NK-92 (cell line): Measurements from ENCODE around the gene GRIN2C.

ENCODE experiments used
- DNase-seq: peaks from one replicate; lab custom pipeline; 2025; ENCODE audit not compliant: unreplicated experiment; lab: John Stamatoyannopoulos, UW

GRIN2C gene

DNA sequence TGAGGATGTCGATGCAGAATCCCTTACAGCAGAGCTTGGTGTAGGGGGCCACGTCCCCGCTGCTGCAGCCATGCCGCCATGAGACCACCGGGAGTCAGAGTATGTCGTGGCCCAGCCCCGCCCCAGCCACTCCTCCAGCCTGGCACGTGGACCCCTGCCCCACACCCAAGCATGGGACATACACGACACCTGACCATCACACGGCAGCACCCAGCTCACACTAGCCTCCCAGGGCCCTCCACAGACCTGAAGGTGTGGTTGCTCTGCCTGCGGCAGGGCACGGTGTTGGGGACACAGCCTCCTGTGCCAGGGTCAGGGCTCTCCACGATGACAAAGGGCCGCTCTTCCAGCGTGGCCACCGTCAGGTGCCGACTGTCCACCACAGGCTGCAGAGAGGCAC lies 9.4 kb downstream of the GRIN2C start:
- no peak for DNase-seq

DNA sequence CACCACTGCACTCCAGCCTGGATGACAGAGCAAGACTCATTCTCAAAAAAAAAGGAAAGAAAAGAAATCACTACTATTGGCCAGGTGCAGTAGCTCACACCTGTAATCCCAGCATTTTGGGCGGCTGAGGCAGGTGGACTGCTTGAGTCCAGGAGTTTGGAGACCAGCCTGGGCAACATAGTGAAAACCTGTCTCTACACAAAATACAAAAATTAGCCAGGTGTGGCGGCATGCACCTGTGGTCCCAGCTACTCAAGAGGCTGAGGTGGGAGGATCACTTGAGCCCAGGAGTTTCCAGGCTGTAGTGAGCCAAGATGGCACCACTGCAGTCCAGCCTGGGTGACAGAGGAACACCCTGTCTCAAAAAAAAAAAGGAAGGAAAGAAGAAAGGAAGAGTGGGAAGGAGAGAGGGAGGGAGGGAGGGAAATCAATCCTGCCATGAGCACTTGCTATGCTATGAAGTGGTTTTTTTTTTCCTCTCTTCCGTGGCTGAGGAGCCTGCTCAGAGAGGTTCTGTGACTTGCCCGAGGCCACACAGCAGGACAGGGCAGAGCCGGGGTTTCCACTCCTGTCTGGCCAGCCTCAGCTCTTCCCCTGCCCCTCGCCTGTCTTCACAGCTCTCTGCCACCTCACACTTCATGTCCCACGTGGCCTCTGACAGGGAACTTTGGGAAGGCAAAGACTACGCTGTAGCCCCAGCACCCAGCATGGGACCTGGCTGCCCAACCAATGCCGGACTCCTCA lies 10.9 kb downstream of the GRIN2C start:
- no peak for DNase-seq

DNA sequence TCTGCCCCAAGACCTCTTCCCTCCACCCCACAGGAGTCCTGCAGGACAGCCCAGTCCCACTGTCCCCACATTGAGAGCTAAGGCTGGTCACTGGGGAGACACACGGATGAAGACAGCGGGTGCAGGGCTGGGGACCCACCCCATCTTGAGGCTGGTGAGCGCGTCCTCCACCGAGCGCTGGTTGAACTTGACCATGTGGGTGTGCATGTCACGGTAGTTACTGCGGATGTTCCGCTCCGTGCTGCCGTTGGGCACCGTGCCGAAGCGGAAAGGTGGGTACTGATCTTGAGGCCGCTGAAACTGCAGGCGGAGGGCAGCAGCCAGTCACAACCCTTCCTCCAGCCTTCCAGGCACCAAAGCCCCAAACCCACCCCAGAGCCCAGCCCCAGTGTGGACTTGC lies 13.1 kb downstream of the GRIN2C start:
- no peak for DNase-seq

DNA sequence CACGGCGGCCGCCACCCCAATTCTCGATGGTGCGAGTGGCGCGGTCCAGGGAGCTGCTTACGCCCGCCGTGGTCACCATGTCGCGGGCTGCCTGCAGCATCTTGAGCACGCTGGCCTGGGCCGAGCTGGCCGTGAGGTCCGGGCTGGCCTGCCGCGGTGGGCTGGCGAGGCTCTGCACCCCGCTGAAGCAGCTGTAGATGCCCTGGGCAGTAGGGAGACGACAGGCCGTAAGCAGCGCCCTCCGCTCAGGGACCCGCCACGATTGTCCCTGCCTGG lies 16.4 kb downstream of the GRIN2C start:
- no peak for DNase-seq

DNA sequence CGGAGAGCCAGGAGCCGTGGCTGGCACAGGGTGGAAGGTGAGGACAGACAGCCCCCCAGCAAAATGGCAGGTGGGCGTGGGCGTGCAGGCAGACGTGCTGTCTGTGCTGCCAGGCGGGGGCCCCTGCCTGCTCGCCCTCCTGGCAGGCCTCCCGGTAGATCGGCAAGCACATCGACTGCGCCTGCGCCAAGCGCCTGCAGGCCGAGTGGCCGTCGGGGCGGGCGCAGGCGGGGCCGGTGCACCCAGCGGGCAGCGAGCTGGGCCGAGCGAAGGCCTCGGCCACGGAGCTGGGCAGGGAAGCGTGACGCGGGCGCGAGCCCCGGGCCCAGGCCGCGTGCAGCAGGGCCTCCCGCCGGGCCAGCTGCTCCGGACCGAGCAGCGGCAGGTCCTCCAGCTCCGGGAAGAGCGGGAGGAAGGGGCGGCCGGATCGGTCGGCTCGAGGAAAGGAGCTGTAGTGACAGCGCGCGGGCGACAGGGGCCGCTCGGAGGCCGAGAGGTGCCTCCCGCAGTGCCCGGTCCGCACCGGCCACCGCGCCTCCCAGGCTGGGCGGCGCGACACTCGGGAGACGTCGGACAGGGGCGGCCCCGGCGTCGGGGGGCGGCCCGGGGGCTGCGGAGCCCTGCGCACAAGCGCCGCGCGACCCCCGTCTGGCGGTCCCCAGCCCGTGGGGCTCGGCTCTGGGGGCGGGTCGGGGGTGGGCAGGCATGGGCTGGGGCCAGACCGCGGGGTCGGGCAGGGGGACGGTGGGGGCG lies 16.9 kb downstream of the GRIN2C start:
- no peak for DNase-seq

DNA sequence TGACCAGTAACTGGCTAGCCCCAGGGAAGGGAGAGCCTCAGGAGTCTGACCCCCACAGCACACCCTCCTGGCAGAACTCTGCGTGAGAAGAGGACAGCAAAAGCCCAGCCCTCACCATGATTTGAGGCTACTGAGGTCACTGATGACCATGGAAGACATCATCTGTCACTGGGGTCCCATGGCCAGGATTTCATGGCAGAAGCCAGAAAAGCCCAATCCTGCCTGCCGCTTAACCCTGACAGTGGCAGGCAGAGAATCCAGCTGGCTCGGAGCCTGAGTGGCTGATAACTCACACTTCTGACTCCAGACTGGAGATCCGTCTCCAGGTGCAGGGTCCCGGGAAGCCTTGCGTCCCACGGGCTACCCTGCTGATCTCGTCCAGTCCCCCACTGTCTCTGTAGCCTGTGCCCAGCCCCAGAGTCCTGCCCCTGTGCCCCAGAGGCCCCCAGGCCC lies 17.5 kb downstream of the GRIN2C start:
- DNase-seq, result no peak

DNA sequence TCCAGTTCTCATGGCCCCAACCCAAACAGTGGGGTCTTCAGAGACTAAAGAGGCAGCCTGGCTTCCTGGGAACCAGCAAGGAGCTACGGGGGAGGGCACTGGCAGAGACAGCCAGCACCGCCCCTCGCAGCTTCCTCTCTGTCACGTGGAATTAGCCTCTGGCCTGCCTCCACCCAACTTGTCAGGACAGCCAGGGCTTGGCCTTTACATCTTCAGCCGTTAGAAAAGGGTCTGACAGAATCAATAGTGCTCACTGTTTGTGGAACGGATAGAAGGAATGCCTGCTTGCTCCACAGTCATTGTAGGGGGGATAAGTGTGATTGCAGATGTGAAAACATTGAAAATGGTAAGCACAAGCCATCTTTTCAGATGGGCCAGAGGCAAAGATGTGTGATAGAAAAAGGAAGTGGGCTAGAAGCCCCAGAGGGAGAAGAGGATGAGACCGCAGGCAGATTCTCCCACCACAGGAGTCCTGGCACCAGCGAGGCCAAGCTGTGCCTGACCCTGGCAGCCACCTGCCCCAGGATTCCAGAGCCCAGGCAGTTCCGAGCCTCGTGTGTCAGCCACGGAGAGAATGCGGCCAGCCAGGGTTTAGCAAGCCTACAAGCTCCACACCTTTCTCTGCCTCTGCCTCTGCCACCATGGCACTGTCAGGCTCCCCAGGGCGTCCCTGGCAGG lies 18.6 kb downstream of the GRIN2C start:
- no peak for DNase-seq

DNA sequence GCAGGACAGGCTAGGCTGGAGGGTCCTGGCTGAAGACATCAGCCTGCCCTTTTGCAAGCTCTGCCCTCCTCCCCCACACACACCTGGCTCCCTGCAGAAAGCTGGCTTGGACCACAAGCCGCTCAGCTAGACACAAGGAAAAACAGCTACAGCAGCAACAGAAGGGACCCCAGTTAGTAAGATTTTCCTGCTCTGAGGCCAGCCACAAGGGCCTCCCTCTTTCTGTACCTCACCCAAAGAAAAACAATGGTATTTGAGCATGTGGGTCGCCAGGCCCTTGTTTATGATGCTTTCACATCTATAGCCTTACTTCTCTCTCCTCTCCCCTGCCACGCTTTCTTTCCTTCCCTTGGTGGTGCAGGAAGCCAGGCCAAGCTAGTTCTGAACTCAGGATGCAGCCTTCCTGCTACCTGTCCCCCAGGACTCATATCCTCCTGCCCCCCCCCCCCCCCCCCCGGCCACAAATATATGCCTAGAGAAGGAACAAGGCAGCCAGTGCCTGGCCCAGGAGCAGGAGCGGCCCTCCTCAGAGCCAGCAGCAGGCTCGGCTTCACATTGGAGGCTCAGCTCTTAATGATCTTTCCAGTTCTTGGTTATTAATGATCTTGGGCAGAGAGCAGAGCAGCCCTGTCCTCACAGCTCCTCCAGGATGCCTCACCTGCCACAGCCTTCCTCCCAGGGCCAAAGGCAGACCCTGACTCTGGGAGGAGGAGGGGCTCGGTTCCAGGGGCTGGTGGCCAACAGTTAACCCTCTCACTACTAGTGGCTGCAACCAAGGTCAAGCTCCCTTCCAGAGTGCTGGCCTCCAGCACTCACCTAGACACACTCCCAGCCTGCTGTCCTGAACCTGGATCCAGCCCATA lies 19.5 kb downstream of the GRIN2C start:
- DNase-seq, result no peak

DNA sequence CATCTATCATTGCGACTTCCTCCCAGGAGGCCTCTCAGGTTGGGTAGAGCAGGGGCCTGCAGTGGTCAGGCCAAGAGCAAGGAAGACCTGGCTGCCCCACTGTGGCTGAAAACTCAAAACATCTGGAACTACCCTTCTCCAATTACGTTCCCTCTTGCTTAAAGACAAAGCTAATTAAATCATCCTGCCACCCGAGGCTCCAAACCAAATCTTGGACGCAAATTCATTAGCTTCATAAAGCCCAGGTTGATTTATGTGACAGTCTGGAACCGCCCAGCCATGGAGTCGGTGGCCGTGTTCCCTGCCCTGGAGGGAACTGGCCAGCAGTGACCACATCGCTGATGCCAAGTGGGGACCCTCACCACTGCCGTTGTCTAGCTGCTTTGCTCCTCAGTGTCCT lies 21.4 kb downstream of the GRIN2C start:
- no peak for DNase-seq

DNA sequence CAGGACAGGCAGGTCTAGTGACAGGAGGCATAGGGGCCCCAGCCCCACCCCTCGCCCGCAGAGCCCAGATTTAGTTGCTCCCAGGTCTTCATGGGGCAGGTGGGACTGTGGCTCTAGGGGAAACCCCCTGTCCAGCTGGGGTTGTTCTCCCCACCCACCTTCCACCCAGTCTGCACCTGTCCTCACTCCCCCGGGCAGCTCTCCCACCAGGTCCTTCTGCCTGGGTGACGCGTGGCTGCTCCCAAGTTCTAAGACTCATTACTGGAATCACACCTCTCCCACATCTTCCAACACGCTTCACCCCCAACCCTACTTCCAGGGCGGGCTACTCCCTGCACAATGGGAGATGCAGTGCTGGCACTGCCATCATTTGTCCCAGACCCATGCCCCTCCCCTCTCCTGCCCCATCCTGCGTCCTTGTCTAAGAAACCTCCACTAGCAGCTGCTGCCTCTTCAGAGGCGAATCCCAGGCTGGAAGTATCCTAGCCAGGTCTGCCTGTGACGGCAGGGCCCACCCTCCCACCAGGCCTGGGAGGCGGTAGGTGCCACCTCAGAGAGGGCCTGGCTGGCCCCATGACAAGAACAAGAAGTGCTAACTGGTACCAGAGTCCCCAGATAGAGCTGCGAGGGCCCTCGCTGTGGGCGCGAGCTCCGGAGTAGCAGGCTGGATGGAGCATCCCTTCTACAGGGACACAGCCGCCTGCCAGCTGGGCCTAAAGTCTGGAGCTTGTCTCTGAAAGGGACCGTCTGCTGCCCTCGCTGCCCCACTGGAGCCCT lies 22.8 kb downstream of the GRIN2C start:
- no peak for DNase-seq

DNA sequence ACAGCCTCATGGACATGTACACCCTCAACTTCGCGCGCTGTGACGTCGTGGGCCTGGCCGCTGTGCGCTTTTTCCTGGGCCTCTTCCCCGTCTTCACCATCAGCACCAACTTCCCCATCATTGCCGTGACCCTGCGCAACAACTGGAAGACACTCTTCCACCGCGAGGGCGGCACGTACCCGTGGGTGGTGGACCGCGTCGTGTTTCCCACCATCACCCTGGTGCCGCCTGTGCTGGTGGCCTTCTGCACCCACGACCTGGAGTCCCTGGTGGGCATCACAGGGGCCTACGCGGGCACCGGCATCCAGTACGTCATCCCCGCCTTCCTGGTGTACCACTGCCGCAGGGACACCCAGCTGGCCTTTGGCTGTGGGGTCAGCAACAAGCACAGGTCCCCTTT lies 23.5 kb downstream of the GRIN2C start:
- DNase-seq, result no peak

DNA sequence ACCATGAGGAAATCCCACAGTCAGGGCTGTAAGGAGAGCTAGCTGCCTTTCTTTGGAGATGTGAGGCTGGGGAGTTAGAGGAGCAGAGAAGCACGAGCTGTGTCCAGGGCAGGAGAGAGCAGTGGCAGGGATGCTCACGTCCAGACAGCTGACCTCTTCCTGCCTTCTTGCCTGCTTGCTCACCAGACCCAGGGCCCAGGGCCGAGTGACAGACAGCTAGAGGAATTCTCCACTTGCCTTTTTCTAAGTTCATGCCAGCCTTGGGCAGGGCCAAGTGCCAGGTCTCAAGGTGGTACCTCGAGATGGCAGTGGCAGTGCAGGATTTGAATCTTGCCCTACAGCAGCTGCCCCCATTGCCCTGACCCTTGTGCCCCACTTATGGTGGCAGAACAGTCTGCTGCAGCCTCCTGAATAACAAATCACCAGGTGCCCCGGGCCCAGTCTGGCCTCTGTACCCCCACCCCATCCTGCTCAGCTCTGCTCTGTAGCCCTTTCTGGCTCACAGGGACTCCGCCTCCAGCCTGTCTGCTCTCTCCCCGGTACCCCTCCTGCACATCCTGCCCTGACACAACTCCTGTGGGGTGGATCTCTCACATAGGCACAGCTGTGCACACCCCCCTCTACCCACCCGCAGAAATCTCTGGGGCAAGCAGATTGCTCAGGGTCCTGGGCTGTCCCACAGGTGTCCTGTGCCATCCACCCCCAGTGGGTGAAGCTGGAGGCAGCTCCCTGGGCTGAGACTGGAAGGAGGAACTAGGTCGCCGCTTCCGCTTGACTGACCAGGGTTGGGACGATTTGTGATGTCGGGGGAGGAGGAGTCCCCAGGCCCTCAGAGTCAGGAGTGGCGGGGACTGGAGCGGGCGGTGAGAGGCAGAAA lies 25.9 kb downstream of the GRIN2C start:
- no peak for DNase-seq

DNA sequence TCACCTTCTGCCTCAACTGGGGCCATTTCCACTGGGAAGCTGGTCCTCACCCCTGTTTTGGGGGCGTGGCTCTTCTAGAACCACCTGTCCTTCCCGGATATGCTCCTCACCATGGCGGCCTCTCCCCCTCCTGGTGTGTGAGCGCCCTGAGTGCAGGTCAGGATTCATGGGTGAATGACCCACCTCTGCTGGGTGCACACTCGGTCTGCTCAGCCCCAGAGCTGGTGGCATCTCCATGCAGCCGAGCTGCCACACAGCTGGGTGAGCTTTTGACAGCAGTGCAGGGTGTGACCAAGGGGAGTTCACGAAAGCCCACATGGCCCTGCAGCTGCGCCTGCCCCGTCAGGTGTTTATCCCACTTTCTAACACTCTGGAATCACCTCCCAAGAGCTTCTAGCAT lies 27.3 kb downstream of the GRIN2C start:
- no peak for DNase-seq

DNA sequence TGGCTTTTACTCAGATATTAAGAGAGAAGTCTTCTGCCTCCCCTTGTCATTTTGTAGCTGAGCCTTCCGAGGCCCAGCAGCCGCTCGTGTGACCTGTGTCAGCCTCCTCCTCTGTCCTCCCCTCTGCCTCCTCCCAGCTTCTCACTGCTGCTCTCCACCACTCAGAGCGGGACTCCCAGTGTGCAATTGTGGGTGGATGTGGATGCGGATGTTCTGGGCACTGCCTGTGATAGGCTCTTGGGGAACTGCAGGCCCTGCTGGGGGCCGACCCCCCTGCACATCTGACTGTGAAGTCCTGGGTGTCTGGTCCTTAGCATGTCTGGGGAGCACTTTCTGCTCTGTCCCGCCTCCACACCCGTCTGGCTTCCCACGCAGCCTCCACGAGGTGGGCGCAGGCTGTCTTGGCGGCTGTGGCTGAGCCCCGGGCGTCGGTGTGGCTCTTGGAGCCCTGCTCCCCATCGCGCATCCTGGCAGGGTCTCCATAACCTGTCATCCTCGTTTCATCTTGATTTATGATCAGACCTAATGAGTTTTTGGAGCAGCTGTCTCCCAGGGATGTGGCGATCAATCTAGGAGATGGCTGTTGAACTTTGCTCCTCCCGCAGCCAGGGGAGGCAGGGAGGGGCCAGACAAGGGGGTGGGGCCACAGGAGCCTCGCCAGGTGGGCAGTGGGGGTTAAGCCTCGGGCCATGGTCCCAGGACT lies 28.1 kb downstream of the GRIN2C start:
- DNase-seq, result no peak

DNA sequence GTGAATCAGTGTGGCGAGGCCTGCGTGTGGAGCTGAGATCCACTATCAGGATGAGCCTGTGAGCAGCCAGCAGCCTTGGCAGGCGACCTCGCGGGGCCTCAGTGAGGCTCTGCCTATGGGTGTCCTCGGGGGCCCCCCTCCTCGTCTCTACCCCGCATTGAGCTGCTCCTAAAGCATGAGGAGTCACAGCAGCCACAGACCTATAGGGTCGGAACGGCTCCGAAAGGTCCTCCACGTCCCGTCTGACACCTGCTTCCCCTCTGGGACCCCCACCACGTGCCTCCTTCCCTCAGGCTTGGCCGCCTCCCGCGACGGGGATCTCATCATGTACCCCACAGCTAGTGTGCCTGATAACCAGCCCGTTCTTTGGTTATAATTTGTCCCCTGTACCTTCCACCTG lies 28.8 kb downstream of the GRIN2C start:
- DNase-seq, result no peak

DNA sequence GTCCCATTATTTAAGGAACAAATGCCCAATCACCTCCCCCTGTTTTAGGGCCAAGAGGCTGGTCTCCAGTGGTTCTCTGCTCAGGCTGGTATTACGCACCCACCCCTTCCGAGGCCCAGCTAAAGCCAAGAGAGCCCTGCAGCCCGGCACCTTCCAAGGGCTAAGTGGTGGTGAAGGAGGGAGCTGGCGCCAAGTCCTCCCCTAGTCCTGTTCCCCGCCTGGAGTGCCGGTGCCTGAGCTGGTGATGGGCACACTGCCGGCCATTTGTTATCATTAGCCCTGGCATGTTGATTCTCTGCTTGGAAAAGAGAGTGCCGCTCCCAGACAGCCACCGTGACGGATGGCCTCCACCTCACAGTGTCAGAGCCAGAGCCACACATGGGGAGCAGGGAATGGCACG lies 31.9 kb downstream of the GRIN2C start:
- DNase-seq, result no peak

DNA sequence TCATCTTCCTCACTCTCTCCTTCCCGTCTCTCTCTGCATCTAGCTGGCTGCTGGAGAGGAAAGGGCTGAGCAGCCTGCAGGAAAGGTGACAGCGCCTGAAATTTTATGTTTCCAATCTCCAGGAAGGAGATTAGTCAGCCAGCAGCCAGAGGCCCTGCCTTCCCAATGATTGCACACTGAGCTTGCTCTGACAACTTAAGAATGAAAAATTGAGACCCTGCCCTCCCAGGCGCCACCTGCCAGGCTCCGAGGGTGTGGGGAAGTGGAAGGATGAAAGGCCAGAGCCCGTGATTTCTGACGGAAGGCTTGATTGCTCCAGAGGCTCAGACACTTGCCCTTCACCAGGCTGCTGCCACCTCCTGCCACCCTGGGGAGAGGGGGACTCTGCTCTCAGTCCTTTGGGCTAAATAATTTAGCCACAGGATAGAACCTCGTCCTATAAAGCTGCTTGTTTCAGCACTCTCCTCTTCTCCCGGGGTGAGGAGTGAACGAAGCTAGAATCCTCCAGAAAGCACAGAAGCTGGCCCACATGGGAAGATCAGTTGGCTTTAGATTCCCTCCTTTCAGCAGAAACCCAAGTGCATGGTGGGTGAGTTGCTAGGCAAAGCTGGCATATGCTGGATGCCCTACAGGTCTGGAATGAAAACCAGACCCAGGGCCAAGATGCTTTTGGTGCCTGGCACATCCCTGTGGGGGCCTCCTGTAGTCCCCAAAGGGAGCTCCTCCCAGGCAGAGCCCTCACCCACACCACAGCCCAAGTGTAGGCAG lies 33.5 kb downstream of the GRIN2C start:
- no peak for DNase-seq

DNA sequence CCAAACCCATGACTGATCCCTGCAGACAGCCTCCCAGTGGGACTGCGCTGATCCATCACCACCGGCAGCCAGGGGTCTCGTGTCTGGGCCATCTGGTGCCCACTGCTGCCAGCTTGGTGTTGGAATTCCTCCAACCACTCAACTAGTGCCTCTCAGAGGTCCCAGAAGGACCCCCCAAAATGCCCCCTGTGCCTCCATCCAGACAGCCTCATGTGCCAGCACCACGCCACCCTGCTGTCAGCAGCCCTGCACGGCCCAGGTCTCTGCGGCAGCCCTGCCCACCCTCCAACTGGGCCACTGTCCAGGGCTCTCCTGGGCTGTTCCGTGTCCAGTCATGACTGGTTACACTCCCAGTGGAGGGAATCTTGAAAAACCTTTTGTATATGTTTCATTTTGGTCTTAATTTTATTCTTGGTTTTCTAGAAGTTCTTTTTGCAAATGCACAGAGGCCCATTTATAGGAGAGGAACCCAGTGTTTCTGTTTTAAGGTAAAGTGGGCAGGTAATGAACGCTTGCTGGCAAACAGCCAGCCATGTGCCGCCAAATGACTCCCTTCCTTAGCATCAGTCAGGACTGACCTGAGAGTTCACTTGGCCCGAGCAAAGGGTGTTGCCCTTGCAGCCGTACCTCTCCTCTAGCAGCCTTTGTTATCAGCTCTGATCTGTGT lies 34.6 kb downstream of the GRIN2C start:
- DNase-seq, result no peak
